ENCODE data around the gene PCNX3.

Gene PCNX3

GRCh38 chr11:65586676-65587075 lies 28.9 kb upstream of the PCNX3 start:
- TF ChIP-seq GATA2 (IDR thresholded peaks at IDR 0.05; ENCODE audit: low read depth, low read length) (no peak), GATA3 (IDR thresholded peaks at IDR 0.05; ENCODE audit: low read depth, low read length) (no peak)

GRCh38 chr11:65588199-65589054 lies 27.1 kb upstream of the PCNX3 start:
- no peak for TF ChIP-seq GATA2 (IDR thresholded peaks at IDR 0.05; ENCODE audit: low read depth, low read length)
- TF ChIP-seq GATA3 (IDR thresholded peaks at IDR 0.05; ENCODE audit: low read depth, low read length), result no peak

DNA sequence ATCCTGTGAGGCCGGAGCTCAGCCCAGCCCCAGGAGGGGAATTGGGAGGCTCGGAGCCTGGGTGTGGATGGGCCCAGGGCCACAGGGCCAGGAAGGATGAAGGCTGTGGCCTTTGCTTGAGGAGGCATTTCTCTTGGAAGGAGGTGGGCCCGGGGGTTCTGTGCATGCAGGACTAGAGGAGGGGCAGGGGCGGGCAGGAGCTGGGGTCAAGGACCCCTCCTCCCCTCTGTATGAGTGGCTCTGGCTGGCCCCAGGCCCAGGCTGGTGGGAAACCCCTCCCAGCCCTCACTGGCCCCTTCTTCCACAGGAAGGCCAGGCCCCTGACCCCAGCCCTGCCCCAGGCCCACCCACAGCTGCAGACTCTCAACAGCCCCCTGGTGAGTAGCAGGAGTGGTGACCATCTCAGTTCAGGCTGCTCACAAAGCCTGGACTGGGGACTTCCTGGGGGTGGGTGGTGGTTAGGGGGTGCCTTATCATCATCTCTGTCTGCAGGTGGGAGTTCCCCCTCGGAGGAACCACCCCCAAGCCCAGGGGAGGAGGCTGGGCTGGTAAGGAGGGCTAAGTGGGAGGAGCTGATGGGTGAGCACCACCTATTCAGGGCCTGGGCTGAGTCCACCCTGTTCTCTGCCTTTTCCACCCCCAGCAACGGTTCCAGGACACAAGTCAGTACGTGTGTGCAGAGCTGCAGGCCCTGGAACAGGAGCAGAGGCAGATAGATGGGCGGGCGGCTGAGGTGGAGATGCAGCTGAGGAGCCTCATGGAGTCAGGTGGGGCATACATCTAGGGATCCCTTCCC lies 25.9 kb upstream of the PCNX3 start:
- TF ChIP-seq GATA3 (IDR thresholded peaks at IDR 0.05; ENCODE audit: low read depth, low read length) (no peak), GATA2 (IDR thresholded peaks at IDR 0.05; ENCODE audit: low read depth, low read length) (no peak)

DNA sequence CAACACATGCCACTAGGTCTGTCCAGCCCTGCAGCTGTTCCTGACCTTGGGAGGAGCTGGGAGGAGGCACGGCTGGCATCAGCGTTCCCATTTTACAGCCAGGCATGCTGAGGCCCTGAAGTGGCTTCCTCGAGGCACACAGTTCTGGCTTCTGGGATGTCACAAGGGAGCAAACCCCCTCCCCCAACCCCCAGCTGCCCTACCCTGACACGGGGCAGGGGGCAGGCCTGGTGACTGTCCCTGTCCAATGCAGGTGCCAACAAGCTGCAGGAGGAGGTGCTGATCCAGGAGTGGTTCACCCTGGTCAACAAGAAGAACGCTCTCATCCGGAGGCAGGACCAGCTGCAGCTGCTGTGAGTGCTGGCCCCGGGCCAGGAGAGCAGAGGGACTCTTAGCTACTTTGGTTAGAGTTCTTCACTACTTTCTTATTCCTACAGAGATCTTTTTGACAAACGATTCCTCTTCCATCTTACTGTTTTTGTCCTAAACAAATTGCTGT lies 25.3 kb upstream of the PCNX3 start:
- TF ChIP-seq GATA3 (IDR thresholded peaks at IDR 0.05; ENCODE audit: low read depth, low read length) (no peak), GATA2 (IDR thresholded peaks at IDR 0.05; ENCODE audit: low read depth, low read length) (no peak)

- no peak for TF ChIP-seq GATA2 (IDR thresholded peaks at IDR 0.05; ENCODE audit: low read depth, low read length)
- TF ChIP-seq GATA3 (IDR thresholded peaks at IDR 0.05; ENCODE audit: low read depth, low read length), result no peak
Observed at GRCh38 chr11:65591939-65592857, 23.4 kb upstream of the PCNX3 start.

GRCh38 chr11:65592858-65593517 lies 22.6 kb upstream of the PCNX3 start:
- TF ChIP-seq GATA3 (IDR thresholded peaks at IDR 0.05; ENCODE audit: low read depth, low read length) (no peak), GATA2 (IDR thresholded peaks at IDR 0.05; ENCODE audit: low read depth, low read length) (no peak)

GRCh38 chr11:65593518-65594414 lies 21.8 kb upstream of the PCNX3 start:
- TF ChIP-seq GATA3 (IDR thresholded peaks at IDR 0.05; ENCODE audit: low read depth, low read length) (no peak), GATA2 (IDR thresholded peaks at IDR 0.05; ENCODE audit: low read depth, low read length) (no peak)

GRCh38 chr11:65595131-65595530 lies 20.4 kb upstream of the PCNX3 start:
- no peak for TF ChIP-seq GATA3 (IDR thresholded peaks at IDR 0.05; ENCODE audit: low read depth, low read length)
- no peak for TF ChIP-seq GATA2 (IDR thresholded peaks at IDR 0.05; ENCODE audit: low read depth, low read length)

GRCh38 chr11:65595543-65596281 lies 19.9 kb upstream of the PCNX3 start, which contains the start of gene KCNK7:
TSS of gene KCNK7 (minus strand) at chr11:65595800. CDS start at chr11:65595772, 28 bp downstream.
- no peak for TF ChIP-seq GATA3 (IDR thresholded peaks at IDR 0.05; ENCODE audit: low read depth, low read length)
- no peak for TF ChIP-seq GATA2 (IDR thresholded peaks at IDR 0.05; ENCODE audit: low read depth, low read length)

GRCh38 chr11:65596520-65596919 lies 19.1 kb upstream of the PCNX3 start:
- TF ChIP-seq GATA3 (IDR thresholded peaks at IDR 0.05; ENCODE audit: low read depth, low read length) (no peak), GATA2 (IDR thresholded peaks at IDR 0.05; ENCODE audit: low read depth, low read length) (no peak)

- TF ChIP-seq GATA3 (IDR thresholded peaks at IDR 0.05; ENCODE audit: low read depth, low read length), result no peak
- TF ChIP-seq GATA2 (IDR thresholded peaks at IDR 0.05; ENCODE audit: low read depth, low read length), result no peak
Observed at GRCh38 chr11:65598258-65598699, 17.3 kb upstream of the PCNX3 start.

Data from SH-SY5Y (cell line).